ENCODE data around the gene DDR2.

DNA sequence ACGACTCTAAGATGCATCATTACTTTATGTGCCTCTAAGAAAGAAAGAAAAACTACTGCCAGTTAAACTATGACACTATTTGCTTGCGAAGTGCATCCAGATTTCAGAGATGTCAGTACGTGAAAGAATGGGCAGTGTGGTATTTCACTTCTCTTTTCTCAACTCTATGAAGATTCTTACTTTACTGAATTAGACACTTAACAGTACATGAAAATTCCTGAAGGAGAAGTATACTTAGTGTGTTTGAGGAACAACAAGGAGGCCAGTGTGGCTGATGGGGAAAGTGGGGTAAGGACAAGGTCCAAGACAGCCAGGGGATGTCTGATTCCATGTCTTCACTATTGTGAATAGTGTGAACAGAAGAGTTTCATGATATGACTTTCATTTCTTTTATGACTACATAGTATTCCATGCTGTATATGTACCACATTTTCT lies 104.4 kb downstream of the DDR2 start:
- TF ChIP-seq, protein P1, sequence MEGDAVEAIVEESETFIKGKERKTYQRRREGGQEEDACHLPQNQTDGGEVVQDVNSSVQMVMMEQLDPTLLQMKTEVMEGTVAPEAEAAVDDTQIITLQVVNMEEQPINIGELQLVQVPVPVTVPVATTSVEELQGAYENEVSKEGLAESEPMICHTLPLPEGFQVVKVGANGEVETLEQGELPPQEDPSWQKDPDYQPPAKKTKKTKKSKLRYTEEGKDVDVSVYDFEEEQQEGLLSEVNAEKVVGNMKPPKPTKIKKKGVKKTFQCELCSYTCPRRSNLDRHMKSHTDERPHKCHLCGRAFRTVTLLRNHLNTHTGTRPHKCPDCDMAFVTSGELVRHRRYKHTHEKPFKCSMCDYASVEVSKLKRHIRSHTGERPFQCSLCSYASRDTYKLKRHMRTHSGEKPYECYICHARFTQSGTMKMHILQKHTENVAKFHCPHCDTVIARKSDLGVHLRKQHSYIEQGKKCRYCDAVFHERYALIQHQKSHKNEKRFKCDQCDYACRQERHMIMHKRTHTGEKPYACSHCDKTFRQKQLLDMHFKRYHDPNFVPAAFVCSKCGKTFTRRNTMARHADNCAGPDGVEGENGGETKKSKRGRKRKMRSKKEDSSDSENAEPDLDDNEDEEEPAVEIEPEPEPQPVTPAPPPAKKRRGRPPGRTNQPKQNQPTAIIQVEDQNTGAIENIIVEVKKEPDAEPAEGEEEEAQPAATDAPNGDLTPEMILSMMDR (IDR thresholded peaks at IDR 0.05): no peak
- TF ChIP-seq POLR2AphosphoS5 (IDR thresholded peaks at IDR 0.05) (no peak), EP300 (IDR thresholded peaks at IDR 0.05) (no peak)
